GM21447 (cell line): ENCODE data around the gene ATP5F1E.
A peak's percentile ranks its signal among the peaks of the same experiment; 100 is the strongest.

Source experiments
- ATAC-seq: cut with Tn5 transposase; IDR thresholded peaks from one replicate; pipeline ENCODE4 v1.9.1; 2021; ENCODE audit not compliant: unreplicated experiment

The ATP5F1E gene

GRCh38 chr20:59032023-59032712, at the start of gene ATP5F1E:
ATP5F1E (minus strand) TSS chr20:59032335; CDS start chr20:59032251, 84 bp downstream.
- ATAC-seq, result peak; percentile 83

DNA sequence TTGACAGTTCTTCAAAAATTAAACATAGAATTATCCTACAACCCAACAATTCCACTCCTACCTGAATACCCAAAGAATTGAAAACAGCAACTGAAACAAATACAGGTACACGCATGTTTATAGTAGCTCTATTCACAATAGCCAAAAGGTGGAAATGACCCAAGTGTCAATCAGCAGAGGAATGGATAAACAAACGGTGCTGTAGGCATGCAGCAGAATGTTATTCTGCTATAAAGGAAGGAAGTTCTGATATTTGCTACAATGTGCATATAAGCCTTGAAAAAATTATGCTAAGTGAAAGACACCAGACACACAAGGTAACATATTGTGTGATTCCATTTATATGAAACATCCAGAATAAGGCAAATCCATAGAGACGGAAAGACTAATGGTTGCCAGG, 48.9 kb upstream of the ATP5F1E start:
- no peak for ATAC-seq

- no peak for ATAC-seq
Measured at GRCh38 chr20:59078231-59078630, 46.1 kb upstream of the ATP5F1E start.

- ATAC-seq, result no peak
Measured at GRCh38 chr20:59077705-59078104, 45.6 kb upstream of the ATP5F1E start.

DNA sequence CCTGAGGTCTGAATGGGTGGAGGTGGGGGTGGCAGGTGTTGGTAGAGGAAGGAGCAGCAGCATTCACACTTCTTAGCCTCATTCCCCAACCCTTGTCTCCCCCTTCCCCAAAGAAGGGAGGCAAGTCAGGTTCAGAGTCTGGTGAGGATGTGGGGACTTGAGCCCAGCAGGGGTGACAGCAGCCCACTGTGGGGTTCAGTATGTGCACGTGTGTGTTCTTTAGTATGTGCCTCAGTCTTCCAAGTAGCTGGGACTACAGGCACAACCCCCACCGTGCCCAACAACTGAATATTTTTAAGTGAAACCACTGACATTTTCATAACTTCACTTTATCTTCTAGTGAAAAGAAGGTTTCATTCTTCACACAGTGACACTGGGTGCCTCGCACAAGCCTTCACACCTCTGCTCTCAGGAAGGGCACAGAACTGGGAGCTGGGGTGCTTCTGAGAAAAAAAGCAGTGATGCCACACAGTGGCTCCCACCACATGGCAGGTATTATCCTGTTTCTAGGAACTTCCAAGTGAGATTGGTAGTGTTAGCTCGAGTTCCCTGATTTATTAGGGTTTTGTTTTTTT, 43.9 kb upstream of the ATP5F1E start:
- ATAC-seq, result no peak

GRCh38 chr20:59074456-59074855, 42.3 kb upstream of the ATP5F1E start:
- ATAC-seq, result no peak

- ATAC-seq, result no peak
Measured at GRCh38 chr20:59073582-59073981, 41.4 kb upstream of the ATP5F1E start.

GRCh38 chr20:59071216-59071615, 39.1 kb upstream of the ATP5F1E start:
- ATAC-seq, result no peak

GRCh38 chr20:59069026-59069425, 36.9 kb upstream of the ATP5F1E start:
- ATAC-seq, result no peak

DNA sequence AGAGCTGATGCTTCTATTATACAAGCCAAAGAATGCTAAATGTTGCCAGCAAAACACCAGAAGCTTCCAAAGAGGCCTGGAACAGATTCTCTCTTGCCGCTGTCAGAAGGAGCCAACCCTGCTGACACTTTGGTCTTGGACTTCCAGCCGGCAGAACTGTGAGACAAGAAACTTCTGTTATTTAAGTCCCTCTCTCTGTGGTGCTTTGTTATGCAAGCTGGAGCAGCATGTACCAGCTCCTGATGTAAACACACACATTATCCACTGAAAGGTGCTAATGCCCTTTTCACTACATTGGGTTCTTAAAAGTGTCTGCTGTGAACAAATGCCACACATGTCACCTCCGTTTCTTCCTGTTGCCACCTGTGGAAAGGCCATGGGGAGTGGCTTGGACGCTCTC, 36.4 kb upstream of the ATP5F1E start:
- no peak for ATAC-seq

- no peak for ATAC-seq
Measured at GRCh38 chr20:59064214-59064722, 32.1 kb upstream of the ATP5F1E start.

GRCh38 chr20:59063358-59064213, 31.5 kb upstream of the ATP5F1E start:
- ATAC-seq, result no peak

- ATAC-seq, result no peak
Measured at GRCh38 chr20:59062081-59062480, 29.9 kb upstream of the ATP5F1E start.

DNA sequence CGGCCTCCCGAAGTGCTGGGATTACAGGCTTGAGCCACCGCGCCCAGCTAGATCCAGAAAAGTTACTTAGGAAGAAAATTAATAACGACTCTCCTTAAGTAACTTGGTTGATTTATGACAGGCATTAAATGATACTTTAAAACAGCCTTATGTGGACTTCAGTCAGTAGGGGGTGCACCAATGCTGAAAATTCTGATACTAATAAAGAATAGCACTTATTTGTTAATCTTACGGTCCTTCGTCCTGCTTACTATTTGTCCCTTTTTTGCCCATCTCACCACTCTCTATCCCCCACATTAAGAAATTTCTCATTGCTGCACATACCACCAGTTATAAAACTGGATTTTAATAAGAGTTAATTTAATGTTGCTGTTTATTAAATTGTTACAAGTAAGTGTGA, 23.2 kb upstream of the ATP5F1E start:
- no peak for ATAC-seq

DNA sequence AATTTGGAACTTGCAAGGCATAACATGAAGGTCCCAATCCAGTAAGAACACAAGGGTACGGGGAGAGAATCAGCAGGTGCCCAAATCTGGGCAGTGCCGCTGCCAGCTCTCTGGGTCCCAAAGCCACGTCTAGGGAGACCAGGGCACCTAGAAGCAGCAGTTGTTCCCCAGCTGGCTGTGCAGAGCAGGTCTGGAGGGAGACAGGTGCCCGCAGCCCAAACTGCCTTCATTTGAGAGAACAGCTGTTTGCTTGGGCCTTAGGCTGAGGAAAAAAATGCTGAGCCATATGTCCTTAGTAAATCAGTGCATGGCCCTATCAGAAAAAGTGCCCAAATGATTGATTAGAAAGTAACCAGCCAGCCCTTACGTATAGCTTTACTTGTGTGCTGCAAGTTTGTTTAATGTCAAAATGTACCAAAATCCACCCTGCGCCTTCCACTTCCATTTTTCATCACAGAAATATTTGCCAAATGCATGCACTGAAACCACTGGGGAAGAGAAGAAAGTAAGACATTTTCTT, 19.6 kb upstream of the ATP5F1E start:
- no peak for ATAC-seq

DNA sequence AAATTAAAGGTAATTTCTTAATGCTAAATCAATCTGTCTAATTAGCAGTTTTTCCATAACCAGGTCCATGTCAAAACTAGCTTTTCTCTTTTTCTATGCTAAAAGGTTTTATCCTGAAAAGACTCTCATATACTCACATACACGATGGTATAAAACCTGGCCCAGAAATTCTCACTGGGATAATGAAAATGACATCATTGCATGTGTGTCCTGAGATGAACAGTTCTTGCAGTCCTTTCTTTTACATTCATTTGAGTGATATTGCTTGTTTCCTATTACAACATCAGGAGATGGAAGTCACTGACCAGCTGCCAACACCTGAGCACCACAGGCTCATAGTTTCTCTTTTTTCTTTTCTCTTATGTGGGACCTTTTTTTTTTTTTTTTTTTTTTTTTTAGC, 18.3 kb upstream of the ATP5F1E start:
- ATAC-seq, result no peak

DNA sequence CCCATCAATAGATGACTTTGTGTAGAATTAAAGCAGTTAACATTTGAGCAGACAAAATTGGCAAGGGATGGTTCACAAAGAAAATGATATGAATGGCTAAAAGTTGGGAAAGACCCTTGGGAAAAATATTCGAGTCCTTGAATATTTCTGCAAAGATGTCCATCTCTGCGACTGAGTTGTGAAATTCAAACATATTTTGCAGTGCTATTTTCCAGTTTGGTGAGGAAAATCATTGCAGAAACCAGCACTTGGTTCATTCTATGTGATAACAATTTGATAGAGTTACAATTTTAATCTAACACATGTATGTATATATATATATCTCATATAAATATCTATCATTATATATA, 16.5 kb upstream of the ATP5F1E start:
- no peak for ATAC-seq

GRCh38 chr20:59047938-59048680, 16.0 kb upstream of the ATP5F1E start:
- ATAC-seq, result no peak

GRCh38 chr20:59046862-59047261, 14.7 kb upstream of the ATP5F1E start:
- no peak for ATAC-seq

GRCh38 chr20:59044796-59045195, 12.7 kb upstream of the ATP5F1E start:
- ATAC-seq, result no peak

GRCh38 chr20:59044295-59044694, 12.2 kb upstream of the ATP5F1E start:
- no peak for ATAC-seq
